NCI-H446 treated with DMSO at 0.1 percent for 48 hours (cell line): ENCODE data around the gene PEMT.

ENCODE experiments used
- DNase-seq: peaks from one replicate; lab custom pipeline; 2025; lab: John Stamatoyannopoulos, UW

Gene PEMT

DNA sequence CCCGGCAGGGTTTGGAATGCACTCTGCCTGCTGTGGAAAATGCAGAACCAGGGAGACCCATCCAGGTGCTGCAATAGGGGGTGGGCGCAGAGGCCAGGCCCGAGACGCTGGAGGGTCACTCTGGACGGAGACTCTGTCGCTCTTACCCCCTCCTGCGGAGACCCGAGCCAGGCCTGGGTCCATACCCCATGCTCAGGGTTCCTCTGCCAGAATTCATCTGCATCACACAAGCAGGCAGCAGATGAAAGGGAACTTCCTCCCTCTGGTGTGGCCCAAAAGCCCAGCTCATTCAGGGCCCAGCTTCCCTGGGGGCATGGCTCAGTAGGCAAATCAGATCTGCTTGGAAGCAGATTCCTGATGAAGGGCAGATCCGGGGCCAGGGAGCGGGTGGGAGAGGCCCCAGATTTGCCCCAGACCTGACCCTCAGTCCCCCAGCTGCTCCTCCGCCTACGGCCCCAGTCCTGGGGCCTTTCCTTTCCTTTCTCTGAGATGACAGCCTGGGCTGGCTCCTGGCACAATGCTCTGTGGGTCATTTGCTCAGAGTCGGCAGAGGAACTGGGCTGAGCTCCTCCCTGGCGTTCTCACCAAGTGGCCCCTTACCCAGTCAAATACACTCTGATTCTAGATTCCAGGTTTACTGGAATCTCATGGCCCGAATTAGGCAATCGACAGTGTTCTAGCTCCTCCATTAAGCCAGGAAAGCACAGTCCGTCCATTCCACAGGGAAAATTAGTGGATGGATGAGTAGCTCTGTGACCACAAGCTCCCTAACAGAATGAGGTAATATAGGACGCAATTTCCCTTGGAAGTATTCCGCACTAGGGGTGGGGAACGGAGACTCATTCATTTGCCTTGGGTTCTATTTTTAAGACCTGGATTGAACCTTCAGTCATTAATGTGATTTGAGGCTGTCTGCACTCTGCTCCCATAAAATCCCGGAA is 76.2 kb downstream of the PEMT start:
- DNase-seq = no peak

DNA sequence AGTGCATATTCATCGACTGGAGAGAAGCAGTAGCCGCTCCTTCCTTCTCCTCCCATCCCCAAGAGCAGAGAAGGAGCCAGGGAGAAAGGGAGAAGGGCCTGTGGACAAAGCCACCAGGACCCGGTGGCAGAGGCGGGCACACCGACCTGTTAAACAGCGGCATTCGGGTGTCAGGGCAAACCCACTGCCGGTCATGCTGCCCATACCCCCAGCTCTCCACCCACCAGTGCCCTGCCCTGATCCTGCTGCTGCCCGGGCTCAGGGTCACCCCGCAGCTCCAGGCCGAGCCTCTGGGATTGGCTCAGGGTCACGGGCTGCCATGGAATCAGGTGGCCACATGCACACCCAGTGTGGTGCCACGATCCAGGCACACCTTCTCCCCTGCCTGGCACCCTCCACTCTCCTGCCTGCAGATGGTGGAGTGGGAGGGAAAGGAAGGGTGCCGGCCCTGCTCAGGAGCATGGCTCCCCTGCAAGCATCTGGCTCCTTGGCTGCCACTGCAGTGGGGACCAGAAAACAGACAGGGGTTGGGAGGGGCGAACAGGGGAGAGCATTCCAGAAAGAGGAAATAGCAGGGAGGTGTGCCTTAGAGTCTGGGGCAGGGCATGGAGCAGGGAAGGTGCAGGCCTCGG is 77.0 kb downstream of the PEMT start:
- DNase-seq = no peak

DNA sequence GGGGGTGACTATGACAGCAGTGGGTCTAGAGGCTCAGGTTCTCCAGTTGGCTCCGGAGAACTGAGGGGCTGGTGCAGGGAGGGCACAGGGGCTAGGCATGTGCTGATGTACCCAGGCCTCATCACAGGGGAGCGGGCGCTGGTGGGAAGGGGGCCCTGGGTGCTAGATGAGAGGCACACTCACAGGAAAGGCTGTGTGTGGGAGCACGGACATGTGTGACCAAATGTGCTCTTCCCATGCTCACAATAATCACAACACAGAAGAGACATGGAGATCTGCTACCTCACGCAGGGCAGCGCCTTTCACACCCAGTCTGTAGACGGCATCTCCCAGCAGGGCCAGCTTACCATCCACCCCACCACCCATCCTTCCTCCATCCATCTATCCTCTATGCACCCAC is 77.9 kb downstream of the PEMT start:
- DNase-seq = no peak

DNA sequence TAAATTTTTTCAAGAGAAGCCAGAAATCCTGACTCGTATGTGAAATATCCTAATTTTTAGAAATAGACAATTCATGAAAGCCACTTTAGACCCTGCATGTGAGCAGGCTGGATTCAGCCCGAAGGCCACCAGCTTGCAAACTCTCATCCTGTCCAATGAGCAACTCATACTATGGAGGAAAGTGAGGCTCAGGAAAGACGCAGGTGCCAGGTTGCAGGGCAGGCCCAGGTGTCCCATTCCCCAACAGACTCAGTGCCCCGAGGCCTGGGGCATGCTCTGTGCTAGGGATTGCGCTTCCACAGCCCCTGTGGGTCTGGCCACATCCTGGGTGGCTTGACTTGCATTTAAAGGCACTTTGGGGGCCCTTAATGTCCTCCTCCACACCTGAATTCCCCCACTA is 78.6 kb downstream of the PEMT start:
- DNase-seq = no peak

DNA sequence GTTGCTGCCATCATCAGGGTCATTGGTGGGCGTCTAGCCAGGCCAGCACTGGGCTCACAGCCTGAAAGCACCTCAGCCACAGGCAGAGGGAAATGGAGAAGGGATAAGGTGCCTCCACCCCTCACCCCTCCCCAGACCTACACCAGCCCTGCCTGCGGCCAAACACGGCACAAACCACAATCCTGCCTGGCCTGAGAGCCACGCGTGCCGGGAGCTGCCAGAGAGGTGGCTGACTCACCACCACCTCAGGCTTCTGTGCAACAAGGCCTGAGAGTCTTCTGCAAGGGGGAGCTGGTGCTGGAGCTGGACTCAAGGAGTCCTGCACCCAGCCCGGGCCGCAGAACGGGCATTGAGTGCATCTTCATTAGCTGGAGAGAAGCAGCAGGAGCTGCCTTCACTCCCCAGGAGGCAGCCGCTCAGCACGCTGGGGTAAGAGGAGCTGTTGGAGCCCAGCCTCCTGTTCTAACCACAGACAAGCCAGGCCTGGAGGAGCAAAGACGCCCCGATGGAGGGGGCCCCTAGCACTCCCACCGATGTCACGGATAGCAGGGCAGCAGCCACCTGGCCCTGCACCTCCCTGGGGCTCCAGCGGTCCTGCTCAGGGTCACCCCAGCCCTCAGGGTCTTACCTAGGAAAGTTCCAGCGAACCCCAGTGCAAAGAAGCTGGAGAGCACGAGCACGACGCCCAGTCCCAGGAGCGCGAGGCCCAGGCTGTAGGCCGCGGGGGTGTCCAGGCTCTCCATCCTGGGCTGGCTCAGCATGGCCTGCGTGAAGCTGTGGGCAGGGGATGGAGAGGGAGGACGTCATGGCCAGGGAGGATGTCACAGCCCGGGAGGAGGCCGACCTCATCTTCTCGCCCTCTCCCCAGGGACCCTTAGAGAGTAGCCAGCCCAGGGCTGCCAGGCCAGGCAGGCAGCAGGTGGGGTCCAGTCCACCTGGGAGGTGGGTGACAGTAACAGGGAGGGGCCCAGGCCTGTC is 79.3 kb downstream of the PEMT start:
- no peak for DNase-seq

DNA sequence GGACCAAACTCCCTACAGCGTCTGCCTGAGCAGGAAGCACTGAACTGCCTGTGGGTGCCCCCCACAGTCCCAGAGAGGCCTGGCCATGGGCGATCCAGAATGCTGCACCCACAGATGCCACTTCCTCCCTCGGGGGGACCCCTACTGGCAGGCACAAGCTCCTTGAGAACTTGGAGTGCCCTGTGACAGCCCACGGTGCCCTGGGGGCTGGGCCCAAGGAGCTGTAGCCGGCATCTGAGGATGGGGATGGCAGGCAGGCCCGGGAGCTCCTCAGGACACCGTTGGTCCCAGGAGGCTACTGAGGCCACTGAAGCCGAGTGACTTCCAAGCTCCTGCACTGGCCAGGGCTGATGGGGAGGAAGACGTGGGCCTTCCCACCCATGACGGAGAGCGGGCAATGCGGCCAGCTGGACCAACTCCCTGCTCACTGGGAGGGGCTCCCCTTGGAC is 80.2 kb downstream of the PEMT start:
- no peak for DNase-seq

DNA sequence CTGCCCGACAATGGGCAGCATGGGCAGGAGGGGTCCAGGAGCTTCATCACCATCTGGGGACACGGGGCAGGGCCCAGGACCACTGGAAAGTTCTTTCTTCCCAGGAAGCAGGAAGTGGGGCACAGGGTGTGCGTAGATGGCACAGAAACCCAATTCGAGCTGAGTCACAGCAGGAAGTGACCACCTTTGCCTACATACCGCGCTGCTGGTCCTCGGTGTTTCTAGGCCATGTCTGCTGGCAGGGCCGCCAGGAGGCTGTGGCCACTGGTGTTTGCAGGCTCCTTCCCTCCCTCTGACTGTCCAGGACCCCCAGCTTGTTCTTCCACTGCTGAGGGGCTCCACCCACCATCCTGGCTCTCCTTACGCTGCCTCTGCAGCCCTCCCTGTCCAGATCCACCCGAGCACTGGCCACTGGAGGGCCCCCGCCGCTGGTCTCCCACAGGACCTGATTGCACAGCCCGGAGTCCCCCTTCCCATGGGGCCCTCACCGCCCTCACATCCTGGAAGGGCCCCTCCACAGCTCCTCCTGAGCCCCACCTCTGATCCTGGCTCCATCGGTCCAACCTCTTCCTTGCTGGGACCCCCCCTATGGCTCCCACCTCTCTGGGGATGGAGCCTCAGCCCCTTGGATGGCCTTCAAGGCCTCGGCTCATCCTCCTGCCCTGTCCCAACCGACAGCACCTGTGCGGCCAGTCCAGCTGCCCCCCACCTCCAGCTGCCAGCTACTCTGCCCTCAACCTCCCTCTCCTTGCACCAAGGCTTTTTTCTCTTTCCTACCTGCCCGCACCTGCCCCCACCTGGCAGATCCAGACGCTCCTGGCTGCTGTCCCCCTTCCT is 80.8 kb downstream of the PEMT start:
- DNase-seq = no peak

DNA sequence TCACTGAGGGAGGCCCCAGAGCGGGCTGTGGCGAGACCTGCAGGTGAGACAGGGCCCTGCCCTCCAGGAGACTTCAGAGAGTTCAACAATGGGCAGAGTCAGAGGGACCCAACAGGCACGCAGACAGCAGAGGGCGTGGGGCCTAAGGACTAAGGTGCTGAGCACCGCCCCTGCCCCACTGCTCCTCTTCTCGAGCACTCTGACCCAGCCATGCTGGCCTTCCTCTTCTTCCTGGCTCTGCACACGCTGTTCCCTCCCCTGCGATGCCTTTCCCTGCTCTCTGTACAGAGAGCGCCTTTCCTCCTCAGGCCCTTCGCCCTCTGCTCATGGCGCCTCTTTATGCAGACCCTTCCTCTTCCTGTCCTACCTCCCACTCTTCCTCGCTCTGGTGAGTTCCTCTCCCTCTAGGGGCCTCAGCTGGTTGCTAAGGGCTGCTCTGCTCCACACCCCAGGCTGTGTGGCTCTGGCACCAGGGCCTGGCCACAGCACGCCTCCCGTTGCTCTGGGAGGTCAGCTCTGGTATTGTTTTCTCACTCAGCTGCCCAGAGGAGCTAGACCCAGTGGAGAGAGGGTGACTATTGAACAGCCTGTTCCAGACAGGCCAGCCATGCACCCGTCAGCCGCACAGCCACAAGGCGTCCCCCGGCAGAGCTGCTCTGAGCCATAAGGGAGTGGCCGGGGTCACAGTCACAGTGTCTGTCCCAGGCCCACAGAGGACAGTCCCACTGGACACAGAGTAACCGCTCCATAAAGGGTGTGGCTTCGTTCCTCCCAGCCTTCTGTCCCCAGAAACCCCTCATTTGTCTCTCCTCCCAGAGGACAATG is 81.7 kb downstream of the PEMT start:
- no peak for DNase-seq

DNA sequence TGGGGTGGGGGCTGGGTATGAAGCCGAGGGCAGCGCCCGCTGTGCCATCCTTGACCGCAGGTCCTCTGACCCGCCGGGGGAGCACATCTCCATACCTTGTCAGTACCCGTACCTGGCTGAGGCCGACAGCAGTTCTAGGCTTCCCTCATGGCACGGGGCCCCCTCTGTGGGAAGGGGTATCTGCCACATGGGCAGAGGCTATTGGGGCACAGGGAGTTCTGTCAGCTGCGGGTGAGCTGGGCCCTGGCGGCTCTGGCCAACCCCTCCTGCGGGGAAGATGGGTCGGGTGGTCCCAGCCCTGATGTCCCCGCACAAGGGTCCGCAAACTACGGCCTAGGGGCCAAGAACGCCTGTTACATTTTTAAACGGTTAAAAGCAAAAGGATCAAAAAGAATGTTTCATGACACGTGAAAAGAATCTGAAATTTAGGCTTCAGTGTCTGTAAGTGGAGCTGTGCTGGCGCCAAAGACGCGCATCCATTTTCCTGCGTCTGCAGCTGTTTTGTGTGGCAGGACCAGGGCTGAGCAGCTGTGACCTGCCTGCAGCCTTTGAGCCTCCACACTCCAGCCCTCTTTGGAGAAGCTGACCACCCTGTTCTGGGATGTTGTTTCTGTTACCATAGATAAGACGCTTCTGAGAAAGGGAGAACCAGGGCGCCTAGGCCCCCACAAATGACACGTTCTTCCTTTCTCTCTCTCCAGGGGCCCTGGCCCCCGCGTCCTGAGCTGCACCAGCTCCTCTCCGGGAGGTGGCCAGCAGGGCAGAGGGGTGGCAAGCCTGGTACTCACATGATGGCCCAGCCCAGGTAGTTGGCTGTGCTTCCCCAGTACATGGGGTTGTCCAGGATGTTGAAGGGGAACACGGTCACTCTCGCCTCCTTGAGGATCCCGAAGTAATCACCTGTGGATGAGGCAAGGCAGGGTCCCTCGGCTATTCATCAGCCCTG is 82.6 kb downstream of the PEMT start:
- no peak for DNase-seq

DNA sequence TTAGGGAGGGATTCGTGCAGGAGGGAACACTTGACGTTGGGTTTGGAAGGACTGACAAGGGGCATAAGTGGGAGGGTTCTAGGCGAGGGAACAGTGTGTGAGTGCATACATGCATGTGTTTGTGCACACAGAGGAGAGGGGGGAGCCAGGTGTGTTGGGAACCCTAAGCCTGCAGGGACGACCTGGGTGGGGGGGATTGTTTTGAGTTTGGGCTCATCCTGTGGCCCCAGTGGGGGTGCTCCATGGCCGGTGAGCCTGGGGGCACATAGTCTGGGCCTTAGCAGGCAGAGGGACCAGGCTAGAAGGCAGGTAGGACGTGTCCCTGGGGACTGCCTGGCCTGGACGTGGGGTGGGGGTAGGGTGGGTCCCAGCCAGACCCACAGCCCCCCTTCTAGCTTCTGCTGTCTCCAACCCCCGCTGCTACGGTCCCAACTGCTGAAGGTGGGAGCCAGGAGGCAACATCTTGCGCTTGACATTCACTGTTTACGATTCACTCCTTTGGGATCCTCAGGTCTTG is 83.4 kb downstream of the PEMT start:
- DNase-seq = no peak

DNA sequence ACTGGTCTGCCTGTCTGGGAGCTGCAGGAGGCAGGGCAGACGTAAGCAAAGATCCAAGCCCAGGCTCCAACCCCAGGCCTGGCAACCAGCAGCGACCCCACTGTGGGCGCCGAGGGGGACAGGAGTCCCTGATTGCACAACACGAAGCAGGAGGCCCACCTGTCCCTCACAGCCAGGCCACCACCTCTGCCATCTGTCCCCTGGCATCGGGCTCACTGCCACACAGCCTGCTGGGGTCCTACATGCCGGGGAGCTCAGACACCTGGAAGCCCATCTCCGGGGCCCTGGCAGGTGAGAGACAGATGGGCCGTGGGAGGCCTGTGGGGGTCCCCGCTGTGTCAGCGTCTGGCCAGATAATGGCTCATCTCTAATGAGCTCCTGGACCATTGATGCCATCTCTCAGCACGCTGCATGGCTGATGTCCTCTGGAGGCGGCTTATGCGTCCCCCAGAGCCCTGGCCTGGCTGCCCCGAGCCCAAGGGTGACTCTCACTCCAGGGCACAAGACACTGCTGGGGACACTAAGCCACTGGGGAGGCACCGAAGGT is 84.0 kb downstream of the PEMT start:
- DNase-seq = no peak

DNA sequence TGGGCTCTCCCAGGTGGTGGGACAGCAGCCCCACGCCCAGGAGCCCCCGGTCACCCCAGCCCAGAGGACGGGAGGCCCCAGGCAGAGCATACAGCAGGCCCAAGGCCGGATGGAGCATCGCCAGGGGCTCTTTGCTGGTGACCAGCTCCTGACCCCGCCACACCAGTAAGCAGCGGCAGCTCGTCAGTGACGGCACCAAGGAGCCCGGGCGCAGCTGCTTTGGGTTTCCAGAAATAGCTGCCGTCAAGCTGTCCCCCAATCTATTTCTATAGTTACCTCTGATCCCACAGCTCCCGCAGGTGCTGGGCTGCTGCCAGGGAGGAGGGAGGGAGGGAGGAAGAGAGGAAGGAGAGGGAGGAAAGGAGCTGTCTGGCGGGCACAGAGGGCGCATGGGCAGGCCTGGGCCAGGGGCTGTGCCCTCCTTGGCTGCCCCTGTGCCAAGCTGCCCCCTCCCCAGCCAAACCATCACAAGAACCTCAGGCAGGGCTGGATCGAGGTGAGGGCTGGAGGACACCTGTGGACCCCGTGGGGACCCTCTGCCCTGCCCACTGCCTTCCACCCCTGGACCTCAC is 84.5 kb downstream of the PEMT start:
- no peak for DNase-seq

DNA sequence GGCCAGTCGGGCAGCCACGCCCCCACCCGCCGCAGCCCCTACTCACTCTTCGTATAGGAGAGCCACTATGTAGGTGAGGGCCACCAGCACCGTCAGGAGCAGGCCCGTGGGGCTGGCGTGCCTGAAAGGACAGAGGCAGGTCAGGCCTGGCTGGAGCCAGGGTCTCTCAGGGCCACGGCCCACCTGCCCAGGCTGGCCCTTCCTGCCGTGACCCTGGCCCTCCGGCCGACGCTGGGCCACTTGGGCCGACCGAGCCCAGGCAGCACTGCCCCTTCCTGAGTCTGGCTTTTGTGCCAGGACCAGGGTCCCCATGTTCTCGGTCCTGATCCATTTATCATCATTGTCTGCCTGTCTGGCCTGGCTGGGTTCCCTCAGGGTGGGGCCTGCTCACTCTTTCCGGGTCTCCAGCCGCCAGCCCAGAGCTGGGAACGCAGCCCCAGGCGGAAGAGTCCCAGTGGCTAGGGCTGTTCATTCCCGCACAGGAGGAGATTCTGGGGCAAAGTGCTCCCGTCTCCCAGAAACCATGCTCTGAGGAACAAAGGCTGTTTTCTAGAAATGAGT is 85.2 kb downstream of the PEMT start:
- DNase-seq = no peak

DNA sequence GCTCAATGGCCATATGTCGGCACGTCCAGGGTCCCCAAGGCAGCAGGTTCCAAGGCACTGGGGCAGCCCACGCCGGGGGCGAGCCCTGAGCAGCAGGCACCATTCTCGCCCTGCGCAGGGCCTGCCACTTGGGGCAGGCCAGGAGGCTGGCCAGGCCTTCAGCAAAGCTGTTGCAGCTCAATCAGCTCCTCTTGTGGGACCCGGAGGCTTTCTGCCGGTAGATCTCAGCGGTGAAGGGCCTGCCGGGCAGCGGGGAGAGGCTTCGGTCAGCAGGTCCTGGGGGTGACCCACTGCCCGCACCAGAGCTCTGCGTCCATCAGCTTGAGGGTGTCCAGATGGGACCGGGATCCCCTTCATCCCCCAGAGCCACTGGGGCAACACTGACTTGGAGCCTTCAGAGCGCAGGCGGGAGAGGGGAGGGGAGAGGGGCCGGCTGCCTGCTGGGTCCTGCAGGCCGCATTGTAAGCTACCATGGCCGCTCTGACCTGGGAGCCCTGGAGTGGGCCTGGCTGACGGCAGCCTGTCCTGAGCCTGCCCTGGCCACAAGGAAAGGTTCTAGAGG is 85.8 kb downstream of the PEMT start:
- no peak for DNase-seq

DNA sequence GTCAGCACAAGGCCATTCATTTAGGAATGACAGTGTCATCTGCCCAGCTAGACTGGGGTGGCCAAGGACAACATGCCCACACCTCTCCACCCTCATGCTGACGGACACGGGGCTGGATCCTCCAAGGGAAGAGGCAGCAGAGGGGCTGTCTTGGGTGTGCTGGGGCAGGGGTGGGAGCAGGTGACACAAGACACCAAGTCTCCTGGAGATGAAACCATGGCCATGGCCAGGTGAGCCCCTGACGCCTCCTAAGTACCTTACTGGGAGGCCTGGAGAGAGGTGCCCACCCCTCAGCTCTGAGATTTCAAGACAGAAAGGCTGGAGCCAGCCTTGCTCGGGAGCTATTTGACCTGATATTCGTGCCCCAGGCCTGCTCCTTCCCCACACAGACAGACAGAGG is 86.4 kb downstream of the PEMT start:
- DNase-seq = no peak

DNA sequence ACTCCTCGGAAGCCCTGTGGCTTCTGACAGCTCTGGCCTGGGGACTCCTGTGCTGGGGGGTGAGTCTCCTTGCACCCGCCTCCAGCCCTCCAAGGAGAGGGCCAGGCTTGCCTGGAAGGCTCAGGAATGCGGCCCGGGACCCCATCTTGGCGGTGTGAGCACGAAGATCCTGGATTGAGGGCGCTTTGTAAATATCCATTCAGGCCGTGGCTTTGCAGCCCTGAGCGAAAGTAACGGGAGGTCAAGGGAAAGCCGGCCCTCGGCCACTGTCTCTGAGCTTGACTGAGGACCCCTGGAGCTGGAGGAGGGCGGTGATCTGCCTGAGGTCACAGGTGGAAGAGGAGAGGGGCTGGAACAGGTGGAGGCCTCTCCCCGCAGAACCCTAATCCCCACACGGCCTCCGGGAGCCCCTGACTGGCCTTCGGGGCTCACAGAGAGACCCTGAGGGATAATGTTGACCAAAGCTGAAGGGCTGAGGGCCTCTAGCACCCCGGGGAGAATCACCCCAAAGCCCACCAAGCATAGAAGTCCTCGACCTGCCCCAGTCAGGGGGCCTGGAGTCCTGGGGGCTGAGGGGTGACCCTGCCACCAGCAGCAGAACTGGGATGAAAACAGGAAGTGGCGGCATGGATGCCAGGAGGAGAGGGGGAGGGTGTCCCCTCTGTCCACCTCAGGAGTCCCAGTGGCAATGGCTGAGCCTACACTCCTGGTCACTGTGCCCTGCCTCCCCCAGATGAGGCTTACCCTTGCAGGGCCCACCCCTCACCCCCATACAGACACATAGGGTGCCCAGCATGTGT is 87.0 kb downstream of the PEMT start:
- DNase-seq = no peak

DNA sequence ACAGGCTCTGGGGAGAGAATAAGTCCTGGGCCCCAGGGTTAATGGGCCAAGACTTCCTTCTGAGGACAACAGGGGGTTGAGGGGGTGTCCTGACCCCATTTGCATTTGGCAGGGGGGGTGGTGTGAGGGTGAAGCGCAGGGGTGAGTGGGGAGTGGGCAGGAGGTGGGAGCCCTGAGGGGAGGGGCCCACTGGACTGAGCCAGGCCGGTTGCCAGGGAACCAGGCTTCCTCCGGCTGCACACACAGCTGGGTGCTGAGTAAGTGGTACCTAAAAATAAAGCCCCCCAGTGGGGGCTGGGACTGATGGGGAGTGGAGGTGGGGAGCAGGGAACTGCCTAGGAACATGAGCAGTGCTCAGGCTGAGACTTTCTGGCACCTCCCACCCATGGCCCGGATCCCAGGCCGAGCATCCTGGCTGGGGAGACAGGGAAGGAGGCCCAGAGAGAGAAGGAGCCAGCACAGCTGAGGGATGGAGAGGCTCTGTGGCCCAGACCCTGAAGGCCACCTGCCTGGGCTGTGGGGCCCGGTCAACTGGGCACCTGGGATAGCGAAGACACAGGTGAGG is 87.9 kb downstream of the PEMT start:
- no peak for DNase-seq
